ENCODE results near the gene PLVAP.

PLVAP gene

GRCh38 chr19:17339088-17339741 lies 37.9 kb downstream of the PLVAP start:
- Mint-ChIP-seq H3K27me3 (no peaks in the 10 kb centered on the region), H3K27ac (no peak overlapping the region), H3K36me3 (ENCODE audit: low read depth) (peaks cover 64% of the 10 kb centered on the region), H3K4me1 (ENCODE audit: low read depth) (peaks cover 49% of the 10 kb centered on the region), H3K9me3 (no peaks in the 10 kb centered on the region), H3K4me3 (no peak overlapping the region)
- intact Hi-C loops (cut with micrococcal nuclease) = no loop called here

- intact Hi-C loops (cut with micrococcal nuclease) = no loop called here
- H3K4me1 Mint-ChIP-seq (ENCODE audit: low read depth) = peaks cover 55% of the 10 kb centered on the region
- H3K36me3 Mint-ChIP-seq (ENCODE audit: low read depth) = peaks cover 70% of the 10 kb centered on the region
- H3K4me3 Mint-ChIP-seq = peak overlapping the region; percentile 97
- H3K9me3 Mint-ChIP-seq = no peaks in the 10 kb centered on the region
- no peaks in the 10 kb centered on the region for H3K27me3 Mint-ChIP-seq
- H3K27ac Mint-ChIP-seq = peak overlapping the region; percentile 99
These were observed 38.6 kb downstream of the PLVAP start for GRCh38 chr19:17338433-17339078.

DNA sequence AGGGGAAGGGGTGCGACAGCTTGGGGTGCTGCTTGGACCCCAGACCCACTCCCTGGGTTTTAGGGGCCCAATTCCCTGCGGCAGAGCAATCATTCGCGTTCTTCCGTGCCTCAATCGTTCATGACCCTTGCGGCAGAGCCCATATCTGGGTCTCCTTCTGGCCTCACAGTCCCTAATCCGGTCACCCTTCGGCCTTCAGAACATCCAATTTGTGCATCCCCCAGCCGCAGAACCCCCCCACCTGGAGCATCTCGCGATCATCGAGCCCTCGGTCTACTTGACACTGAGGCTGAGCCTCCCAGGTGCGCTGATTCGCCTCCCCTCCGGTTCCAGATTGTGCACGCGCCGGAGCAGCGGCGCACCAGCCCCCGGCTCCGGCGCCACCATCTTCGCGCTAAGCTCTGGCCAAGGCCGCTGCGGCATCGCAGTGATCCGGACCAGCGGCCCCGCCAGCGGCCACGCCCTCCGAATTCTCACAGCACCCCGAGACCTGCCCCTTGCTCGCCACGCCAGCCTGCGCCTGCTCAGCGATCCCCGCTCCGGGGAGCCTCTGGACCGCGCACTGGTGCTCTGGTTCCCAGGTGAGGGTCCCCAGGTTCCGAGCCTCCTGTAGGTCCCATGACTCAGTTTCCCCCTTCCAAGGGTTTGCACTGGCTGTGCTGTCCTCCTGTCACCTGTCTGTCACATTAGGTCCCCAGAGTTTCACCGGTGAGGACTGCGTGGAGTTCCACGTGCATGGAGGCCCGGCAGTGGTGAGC lies 39.3 kb downstream of the PLVAP start:
- intact Hi-C loops (cut with micrococcal nuclease) = loop anchor here (1.0 to 2.0 kb wide), 2 partner anchors 29 to 45 kb away; partner anchors contain the start of gene DDA1
- peak overlapping the region; percentile 99 for H3K27ac Mint-ChIP-seq

DNA sequence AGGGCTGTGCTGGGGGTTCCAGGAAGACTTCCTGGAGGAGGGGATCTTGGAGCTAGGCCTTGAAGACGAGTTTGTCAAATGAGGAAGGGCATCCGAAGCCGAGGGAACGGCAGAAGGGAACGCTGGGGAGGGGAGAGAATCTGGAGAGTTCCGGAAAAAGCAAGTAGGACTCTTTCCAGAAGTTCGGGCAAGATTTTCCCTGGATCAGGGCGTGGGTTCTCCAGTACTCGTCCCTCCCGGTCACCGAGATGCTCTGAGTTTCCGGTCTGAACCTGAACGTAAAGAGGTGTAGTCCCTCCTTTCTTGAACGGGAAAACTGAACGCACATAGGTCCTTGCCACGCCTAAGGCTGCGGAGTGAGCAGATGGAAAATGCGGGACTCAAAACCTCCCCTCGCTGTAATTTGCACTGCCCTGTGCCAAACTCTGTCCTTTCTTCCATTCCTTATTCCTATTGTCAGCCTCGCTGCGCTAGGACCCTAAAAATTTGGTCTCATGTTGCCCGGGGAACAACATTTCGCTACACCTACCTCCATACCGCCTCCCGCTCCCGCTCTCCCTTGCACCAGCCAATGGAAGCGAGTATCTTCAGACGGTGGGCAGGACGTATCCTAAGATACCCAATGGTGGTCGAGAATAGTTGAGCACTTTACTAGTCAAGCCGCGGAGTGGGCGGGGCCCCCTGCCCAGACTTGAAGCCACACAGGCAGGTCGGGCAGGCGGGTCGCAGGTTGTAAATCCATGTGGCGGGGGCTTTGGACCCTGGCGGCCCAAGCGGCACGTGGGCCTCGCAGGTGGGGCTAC lies 40.1 kb downstream of the PLVAP start, which contains the start of gene GTPBP3:
TSS of gene GTPBP3 (plus strand) at position 682 of the 803 bp plus-strand sequence. CDS start at position 741, 59 bp downstream.
- Mint-ChIP-seq H3K4me1 (ENCODE audit: low read depth) (peaks cover 65% of the 10 kb centered on the region), H3K9me3 (no peaks in the 10 kb centered on the region)
- intact Hi-C loops (cut with micrococcal nuclease) = loop anchor here (1.0 to 2.0 kb wide), 2 partner anchors 28 to 44 kb away; partner anchors contain the start of gene DDA1

More for the DNA sequence above, 39.3 kb downstream of the PLVAP start:
- Mint-ChIP-seq H3K4me1 (ENCODE audit: low read depth) (peaks cover 62% of the 10 kb centered on the region), H3K4me3 (peak overlapping the region; percentile 97), H3K27me3 (no peaks in the 10 kb centered on the region), H3K9me3 (no peaks in the 10 kb centered on the region), H3K36me3 (ENCODE audit: low read depth) (peaks cover 75% of the 10 kb centered on the region)

GRCh38 chr19:17335575-17335974 lies 41.6 kb downstream of the PLVAP start:
- intact Hi-C loops (cut with micrococcal nuclease) = no loop called here

More for the DNA sequence above, 40.1 kb downstream of the PLVAP start, which contains the start of gene GTPBP3:
- H3K36me3 Mint-ChIP-seq (ENCODE audit: low read depth) = peaks cover 75% of the 10 kb centered on the region
- H3K27me3 Mint-ChIP-seq = no peaks in the 10 kb centered on the region
- H3K4me3 Mint-ChIP-seq = peak within 1 kb of the TSS; percentile 97
- peak within 1 kb of the TSS; percentile 99 for H3K27ac Mint-ChIP-seq

DNA sequence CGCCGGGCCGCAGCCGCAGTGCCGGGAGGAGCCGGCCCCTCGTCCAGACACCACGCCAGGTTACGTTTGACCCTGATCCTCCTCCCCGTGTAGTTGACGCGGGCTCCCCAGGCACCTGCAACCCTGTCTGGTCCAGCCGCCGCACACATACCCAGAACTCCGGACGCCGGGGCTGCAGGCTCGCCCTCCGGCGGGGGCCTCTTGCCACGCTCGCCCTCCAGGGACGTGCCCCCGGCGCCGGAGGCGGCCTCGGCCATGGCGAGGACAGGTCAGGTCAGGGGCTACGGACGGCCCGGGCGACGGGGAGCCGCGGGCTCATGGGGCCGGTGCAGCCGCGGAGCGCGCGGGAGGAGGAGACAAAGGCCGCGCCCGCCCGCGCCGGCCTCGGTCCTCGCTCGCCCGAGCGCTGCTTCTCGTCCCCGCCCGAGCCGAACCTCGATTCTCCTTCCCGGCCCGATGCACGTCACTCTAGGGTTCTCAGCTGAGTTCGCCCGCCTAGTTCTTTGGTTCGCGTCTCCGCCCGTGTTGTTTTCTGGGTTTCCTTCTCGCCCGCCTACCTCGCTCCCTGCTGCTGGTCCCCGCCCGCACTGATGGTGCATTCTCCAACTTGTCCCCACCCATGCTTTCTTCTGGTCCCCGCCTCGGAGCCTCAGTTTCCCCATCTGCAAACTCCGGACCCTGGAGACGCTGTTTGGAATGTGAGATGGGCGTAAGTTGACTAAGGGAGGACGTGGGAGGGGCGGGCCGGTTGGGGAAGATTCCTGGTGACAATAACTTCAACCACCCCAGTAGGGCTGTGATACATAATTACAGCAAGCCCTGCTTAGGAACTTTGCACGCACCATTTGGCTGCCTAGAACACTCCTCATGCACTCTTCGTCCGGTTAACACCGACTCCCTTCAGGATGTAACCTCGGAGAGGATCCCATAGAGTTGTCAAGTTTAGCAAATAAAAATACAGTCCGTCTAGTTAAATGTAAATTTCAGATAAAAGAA lies 42.4 kb downstream of the PLVAP start, which contains the start of gene ANO8:
TSS of gene ANO8 (minus strand) at position 442 of the 996 bp plus-strand sequence. CDS start at position 257, 185 bp downstream.
- peak within 1 kb of the TSS; percentile 92 for H3K4me3 Mint-ChIP-seq
- peaks cover 67% of the 10 kb centered on the region for H3K4me1 Mint-ChIP-seq (ENCODE audit: low read depth)
- H3K27ac Mint-ChIP-seq = peak within 1 kb of the TSS; percentile 86
- peaks cover 72% of the 10 kb centered on the region for H3K36me3 Mint-ChIP-seq (ENCODE audit: low read depth)
- intact Hi-C loops (cut with micrococcal nuclease) = no loop called here
- H3K9me3 Mint-ChIP-seq = no peaks in the 10 kb centered on the region
- peaks cover 18% of the 10 kb centered on the region for H3K27me3 Mint-ChIP-seq

More at GRCh38 chr19:17335575-17335974, 41.6 kb downstream of the PLVAP start:
- peaks cover 64% of the 10 kb centered on the region for H3K4me1 Mint-ChIP-seq (ENCODE audit: low read depth)
- H3K36me3 Mint-ChIP-seq (ENCODE audit: low read depth) = peaks cover 69% of the 10 kb centered on the region
- H3K27me3 Mint-ChIP-seq = peaks cover 9% of the 10 kb centered on the region
- peak overlapping the region; percentile 99 for H3K27ac Mint-ChIP-seq
- H3K9me3 Mint-ChIP-seq = no peaks in the 10 kb centered on the region
- peak overlapping the region; percentile 58 for H3K4me3 Mint-ChIP-seq

DNA sequence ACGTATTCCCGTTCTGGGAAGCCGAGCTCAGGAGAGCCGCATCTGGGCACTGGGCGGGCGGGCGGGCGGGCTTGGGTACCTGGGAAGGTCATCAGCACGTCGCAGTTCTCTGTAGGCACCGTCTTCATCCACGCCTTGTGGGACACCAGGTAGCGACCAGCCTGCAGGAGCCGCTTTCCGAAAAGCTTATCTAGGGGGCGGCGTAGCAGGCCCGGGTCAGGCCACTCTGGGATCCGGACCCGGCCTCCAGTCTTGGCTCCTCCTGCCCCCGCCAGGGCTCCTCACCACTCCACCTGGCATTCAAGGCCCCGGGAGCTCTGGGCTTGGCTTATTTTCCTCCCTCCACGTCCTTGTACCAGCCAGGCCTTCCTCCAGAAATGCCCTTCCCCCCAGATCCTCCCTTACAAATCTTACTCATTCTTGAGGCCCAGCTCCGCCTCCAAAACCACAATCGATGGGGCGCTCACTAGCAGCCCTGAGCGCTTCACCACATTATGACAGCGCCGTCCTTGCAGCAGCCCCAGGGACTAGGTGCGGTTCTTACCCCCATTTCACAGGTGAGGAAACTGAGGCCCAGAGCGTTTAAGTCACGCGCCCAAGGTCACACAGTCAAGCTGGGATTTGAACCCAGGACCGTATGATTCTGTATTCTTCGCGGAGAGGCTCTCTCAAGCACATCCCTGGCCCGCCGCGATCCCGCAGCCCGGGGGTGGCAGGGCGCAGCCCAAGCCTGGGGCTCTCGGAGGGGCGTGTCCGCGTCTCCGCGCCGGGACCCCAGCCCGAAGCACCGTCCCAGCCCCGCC lies 43.3 kb downstream of the PLVAP start:
- peaks cover 76% of the 10 kb centered on the region for H3K4me1 Mint-ChIP-seq (ENCODE audit: low read depth)
- H3K27me3 Mint-ChIP-seq = peaks cover 27% of the 10 kb centered on the region
- H3K4me3 Mint-ChIP-seq = peak overlapping the region; percentile 92
- intact Hi-C loops (cut with micrococcal nuclease) = no loop called here
- H3K36me3 Mint-ChIP-seq (ENCODE audit: low read depth) = peaks cover 72% of the 10 kb centered on the region
- H3K9me3 Mint-ChIP-seq = no peaks in the 10 kb centered on the region
- H3K27ac Mint-ChIP-seq = peak overlapping the region; percentile 86

GRCh38 chr19:17332677-17333581 lies 44.2 kb downstream of the PLVAP start:
- Mint-ChIP-seq H3K27ac (peak overlapping the region; percentile 27), H3K4me1 (ENCODE audit: low read depth) (peaks cover 76% of the 10 kb centered on the region)

DNA sequence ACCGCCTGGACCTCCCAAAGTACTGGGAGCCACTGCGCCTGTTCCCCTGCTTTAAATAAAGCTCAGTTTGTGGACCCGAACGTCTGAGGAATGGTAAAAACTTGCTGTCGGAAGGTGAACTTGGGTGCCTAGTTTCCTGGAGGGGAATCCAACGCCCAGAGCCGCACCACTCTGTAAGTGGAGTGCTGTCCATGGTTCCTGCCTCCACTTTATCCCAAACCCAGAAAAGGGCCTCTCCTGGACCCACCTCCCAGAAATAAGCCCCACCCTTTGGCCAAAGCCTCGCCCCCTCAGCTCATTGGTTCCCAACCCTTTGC lies 44.8 kb downstream of the PLVAP start:
- Mint-ChIP-seq H3K4me1 (ENCODE audit: low read depth) (peaks cover 72% of the 10 kb centered on the region), H3K4me3 (no peak overlapping the region), H3K27ac (no peak overlapping the region), H3K9me3 (no peaks in the 10 kb centered on the region), H3K36me3 (ENCODE audit: low read depth) (peaks cover 72% of the 10 kb centered on the region), H3K27me3 (peaks cover 35% of the 10 kb centered on the region)
- intact Hi-C loops (cut with micrococcal nuclease) = no loop called here

More at GRCh38 chr19:17332677-17333581, 44.2 kb downstream of the PLVAP start:
- Mint-ChIP-seq H3K9me3 (no peaks in the 10 kb centered on the region), H3K27me3 (peaks cover 31% of the 10 kb centered on the region), H3K36me3 (ENCODE audit: low read depth) (peaks cover 70% of the 10 kb centered on the region), H3K4me3 (peak overlapping the region; percentile 59)
- intact Hi-C loops (cut with micrococcal nuclease) = no loop called here

DNA sequence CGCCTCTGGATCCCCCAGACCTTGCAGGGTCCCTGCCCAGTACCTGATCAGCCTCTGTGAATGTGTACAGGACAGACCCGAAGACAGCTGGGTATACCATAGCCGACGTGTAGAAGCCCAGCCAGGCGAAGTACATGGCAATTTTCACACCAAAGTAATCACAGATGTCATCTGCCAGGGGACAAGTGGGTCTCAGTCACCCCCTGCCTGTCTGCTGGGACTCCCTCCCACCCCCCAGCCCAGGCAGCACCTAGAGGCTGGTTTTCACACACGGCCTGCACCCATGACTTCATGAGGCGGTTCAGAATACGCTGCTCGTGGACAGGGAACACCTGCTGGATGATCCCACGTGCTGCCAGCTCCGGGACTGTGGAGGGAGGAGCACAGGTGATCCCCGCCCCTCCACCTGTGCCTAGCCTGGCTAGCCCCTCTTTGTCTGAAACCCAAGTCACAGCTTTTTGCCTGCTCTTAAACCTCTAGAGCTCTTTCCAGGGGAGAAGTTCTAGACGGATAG lies 46.0 kb downstream of the PLVAP start:
- H3K36me3 Mint-ChIP-seq (ENCODE audit: low read depth) = peaks cover 73% of the 10 kb centered on the region
- H3K27ac Mint-ChIP-seq = peak overlapping the region; percentile 25
- peaks cover 61% of the 10 kb centered on the region for H3K4me1 Mint-ChIP-seq (ENCODE audit: low read depth)
- intact Hi-C loops (cut with micrococcal nuclease) = no loop called here
- H3K9me3 Mint-ChIP-seq = no peaks in the 10 kb centered on the region
- H3K4me3 Mint-ChIP-seq = no peak overlapping the region
- H3K27me3 Mint-ChIP-seq = peaks cover 35% of the 10 kb centered on the region

Data from dendritic cell treated with granulocyte-macrophage colony-stimulating factor and Interleukin-4, amounts not matched to agents 40 ng/mL and 50 ng/mL, for 4 days (primary cell).